NCI-H2171 treated with DMSO at 0.1 percent for 48 hours (cell line): Measurements from ENCODE around the gene RASA2.
"Not testable (repeated sequence)": the region's sequence is repeated elsewhere in the genome, so short reads cannot be mapped to it uniquely, and the experiment has no call there.

Experiments used
- DNase-seq: peaks from one replicate; lab custom pipeline; 2025; lab: John Stamatoyannopoulos, UW

RASA2 gene

DNA sequence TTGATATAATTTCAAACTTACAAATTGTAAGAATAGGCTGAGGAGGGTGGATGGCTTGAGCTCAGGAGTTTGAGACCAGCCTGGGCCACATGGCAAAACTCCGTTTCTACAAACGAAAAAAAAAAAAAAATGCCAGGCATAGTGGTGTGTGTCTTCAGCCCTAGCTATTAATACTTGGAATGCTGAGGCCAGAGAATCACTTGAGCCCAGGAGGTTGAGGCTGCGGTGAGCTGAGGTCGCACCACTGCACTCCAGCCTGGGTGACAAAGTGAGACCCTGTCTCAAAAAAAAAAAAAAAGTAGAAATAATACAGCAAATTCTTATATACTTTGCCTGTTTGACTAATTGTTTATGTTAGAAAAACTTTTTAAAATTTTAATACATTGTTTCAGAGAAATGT, 10.8 kb downstream of the RASA2 start:
- not testable (repeated sequence) for DNase-seq

DNA sequence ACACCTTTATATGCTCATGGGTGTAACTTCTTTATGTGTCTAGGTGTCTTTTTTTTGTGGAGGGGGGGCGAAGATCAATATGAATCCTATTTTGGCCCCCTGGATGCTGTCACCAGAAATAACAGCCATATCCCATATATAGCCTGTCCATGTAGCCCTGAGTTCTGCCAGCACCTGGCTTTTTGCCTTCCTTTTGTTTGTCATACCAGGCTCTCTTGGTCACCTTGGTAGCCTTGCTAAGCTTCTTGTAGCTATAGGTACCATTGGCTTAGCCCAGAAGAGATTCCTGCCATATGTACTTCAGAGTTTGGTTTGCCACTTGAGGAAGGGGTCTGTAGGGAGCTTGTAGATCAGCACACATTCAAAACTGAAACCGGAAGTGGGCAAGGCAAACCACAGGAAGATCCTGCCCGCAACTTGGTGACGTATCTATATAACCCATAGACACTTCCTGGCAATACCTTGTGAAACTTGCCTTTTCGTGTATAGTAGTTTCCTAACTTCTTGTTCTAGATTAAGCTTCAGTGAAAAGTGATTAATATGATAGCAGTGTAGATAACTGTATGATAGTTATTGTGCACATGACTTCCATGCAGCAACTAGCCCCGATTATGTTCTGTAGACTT, 11.9 kb downstream of the RASA2 start:
- no peak for DNase-seq

DNA sequence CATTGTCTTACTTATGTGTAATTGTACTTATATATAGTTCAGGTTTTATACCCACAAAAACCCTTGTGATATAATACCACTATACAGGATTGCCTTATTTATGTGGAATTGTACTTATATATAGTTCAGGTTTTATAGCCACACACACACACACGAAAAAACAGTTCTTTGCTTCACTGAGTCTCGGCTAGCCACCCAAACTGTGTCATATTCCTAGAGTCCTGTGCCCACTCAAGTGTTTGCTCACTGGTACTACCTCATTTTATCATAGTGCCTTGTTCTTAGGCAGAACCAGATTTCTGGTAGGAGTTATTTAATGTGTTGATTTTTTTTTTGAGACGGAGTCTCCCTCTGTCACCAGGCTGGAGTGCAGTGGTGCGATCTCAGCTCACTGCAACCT, 12.5 kb downstream of the RASA2 start:
- DNase-seq: no peak

DNA sequence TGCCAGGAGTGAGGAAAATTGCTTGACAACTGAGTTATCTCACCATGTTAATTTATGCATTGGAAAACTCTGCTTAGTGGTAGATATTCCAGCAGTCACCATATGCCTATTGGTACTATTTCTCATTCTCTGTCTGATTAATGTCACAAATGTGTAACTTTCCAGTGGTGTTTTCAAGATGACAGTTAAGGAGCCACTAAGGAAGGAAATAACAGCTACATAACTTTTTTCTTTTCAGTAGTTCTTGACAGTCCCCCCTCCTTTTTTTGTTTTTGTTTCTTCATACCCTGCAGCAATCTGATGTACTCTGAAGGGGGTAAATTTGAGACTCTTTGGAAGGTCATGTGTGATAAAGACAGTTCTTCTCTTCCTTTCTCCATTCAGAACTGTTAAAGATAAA, 13.1 kb downstream of the RASA2 start:
- DNase-seq: no peak

DNA sequence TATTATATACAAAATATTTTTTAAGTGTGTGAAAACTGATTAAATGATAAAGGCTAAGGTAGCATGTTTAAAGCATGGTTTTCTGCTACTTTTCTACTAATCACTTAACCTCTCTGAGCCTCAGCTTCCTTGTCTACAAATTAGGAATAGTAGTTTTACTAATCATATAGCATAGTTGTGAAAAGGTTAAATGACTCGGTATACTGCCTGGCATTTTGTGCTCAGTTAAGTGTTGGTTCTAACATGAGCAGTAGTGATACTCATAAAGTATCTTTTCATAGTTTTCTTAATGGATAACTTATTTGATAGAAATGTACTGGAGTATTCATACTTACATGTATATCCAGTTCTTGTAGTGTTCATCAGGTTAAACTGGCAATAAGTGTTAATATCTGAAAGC, 13.6 kb downstream of the RASA2 start:
- no peak for DNase-seq

DNA sequence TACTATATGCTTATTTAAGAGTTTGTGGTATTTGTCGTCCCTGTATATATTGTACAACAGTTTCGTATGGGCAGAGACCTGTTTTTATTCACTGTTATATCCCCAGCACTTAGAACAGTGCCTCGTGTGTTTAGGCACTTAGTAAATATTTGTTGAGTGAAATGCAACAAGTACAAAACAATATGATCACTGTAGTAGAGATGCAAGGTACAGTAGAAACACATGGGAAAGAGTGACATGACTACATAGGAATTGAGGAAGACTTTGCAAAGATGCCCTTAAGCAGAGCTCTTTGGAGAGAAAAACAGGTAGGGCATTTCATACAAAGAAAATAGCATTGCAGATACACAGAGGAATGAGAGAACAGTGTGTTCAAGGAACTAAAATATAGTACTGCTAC, 18.3 kb downstream of the RASA2 start:
- no peak for DNase-seq

DNA sequence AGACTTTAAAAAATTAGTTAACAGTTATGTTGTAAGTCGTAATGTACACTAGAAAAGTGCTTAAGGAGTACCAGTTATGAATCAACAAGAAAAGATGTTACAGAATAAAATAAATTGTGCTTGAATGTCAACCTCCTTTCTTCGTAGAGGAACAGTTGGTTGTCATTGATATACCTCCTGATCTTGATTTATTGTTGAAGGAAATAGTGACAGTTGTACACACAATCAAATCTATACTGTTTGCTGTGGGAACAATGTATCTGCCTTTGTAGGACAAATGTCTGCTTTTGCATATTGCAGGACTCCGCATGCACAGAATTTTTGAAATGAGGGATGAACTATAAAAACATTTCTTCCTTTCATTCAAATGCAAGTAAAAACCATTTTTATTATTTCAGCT, 19.2 kb downstream of the RASA2 start:
- DNase-seq: no peak

DNA sequence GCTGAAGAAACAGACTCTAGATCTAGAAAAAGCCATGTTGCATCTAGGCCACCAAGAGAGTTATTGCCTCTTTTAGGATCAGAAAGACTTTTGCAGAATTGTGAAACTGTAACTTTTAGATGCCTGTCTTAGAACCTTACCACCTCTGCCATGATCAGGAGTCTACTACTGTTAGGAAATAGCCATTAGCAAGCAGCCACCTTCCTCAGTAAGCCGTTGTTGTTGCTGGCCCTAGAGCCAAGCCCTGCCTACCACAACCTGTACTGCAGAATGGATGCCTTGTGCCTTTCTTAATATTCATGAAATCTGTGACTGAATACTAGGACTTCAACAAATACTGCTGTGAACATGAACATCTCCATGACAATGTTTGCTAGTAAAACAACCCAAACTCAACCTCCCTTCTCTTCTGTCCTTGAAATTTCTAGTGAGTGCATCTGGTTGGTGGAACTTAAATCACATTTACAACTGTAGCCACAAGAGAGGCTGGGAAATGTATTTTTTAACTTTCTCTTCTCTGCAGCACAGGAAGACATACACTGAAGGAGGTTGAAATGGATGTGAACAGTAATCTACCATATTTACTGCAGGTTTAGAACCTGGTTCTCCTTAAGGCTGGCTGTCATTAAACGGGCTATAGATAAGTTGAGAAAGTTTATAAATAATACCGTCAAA, 20.7 kb downstream of the RASA2 start:
- DNase-seq: no peak

DNA sequence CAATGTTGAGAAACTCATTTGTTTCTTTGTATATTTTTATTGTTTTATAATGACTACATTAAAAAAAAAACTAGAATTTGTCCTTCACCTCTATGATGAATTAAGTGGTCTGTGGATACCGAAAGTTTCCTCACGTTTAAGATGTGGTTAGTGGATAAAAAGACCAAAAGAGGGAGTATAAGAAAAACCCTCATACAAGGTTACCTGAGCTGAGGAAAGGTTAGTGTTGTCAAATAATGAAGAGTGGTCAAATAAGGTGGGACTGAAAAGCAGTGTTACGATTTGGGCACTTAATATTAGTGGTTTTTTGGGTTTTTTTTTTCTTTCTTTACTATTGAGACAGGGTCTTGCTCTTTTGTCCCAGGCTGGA, 21.2 kb downstream of the RASA2 start:
- no peak for DNase-seq

DNA sequence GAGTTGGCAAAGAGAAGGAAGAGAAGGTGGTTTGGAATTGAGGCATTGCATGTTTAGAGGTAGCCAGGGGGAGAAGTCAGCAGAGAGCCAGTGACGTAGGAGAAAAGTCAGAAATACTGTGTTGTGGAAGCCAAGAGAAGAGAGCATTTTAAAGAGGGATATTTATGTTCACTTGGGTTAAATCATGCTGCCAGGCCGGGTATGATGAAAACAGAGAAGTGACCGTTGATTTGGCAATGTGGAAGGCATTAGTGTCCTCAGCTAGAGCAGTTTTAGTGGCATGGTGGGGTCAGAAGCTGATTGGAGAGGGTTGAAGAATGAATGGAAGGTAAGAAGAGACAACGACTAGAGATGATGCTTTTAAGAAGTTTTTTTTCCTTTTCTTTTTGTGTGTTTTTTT, 24.5 kb downstream of the RASA2 start:
- no peak for DNase-seq

DNA sequence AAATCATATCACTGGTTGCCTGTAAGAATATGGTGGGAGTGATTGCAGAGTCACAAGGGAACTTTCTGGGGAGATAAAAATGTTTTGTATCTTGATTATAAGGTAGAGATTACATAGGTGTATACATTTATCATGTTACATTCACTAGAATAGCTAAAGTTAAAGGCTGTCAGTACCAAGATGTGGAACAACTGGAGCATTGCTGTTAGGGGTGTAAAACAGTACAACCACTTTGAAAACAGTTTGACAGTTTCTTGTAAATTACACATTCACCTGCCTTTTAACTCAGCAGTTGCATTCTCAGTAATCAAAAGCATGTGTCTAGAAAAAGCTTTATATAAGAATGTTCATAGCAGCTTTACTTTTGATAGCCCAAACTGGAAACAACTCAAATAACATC, 27.6 kb downstream of the RASA2 start:
- DNase-seq: no peak

DNA sequence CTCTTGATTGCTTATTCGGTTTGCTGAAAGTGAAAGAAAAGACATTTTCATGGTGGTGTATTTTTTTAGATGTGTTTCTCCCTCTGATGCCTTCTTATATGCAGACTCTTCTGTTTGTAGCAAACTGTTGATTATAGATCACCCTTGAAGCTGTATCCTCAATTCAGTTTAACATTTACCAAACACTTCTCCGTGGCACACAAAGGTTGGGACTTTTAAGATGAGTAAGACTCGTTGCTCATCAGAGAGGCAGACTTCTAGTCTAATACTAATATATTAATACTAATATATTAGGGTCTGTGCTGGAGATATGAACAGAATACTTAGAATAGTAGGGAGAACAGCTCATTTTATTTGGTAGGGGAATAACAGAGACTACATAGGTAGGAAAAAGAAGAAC, 32.8 kb downstream of the RASA2 start:
- no peak for DNase-seq

DNA sequence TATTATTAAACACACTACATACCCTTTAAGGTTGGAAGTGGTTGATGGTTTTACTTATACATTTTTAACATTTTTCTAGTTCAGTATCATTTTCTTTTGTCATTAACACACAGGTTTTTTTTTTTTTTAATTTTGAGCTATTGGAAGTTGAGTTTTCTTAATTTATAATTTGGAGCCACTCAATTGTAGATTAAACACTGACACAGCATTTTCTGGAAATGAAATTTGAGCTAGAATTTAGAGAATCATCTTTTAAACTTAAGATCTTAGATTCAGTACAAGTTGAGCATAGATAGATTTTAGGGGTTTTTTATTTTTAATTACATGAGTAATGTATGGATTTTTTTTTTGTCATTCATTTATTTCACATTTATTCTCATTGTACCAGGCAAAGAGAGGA, 35.0 kb downstream of the RASA2 start:
- DNase-seq: no peak

DNA sequence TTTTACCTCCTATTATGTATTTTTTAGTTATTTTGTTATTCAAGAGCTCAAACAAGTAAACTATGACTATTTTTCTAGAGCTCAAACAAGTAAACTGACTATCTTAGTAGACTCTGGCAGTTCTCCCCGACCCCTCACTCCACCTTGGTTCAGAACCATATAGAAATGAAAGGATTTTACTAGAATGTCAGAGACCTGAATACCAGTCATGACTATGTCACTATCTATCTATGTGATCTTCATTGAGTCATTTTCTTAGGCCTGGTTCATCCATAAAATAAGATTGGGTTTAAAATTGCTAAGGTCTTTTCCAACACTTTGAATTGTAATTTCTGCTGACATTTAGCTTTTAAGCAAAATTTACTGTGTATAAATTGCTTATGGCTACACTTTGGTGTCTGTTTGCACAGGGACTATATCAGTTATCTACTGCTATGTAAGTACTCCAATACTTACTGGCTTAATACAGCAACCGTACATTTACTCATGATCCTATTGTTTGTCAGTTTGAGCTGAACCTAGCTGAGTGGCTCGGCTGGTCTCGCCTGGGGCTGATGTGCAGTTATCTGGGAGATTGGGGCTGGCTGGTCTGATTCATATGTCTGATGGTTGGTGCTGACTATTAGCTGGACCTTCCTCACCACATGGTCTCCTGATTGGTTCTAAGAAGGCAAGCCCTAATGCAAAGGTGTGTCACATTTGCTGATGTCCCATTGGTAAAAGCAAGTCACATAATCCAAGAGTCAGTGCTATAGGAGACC, 37.0 kb downstream of the RASA2 start:
- DNase-seq: no peak

DNA sequence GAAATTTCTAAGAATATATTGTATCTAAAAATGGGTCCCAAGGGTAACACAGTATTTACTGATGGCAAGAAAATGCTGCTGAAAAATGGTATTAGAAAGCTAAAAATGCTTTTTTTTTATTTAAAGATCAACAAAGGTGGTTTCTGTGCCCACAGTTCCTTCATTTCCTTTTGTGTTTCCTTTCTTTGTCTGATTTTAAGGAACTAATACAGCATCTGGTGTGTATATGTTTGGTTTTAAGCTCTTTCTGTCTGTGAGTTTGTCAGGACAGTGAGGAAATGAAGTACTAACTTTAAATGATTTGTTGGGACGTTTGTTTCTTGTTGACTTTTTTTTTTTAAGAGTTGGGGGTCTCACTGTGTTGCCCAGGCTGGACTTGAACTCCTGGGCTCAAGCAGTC, 38.2 kb downstream of the RASA2 start:
- no peak for DNase-seq

DNA sequence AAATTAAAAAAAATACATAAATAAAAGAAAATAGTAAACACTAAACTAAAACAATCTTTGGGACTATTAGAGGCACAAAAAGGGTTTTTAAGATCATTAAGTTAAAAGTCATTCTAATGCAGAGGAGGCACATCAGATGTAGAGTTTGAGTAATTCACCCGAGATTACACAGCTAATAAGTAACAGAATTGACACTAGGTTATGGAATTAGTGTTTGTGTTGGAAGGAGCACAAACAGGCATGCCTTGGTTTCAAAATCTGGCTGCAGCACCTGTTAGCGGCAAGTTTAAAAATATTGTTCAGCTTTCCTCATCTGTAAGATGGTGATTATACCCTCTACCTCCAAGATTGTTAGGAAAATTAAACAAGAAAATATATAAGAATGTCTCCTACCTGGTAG, 39.0 kb downstream of the RASA2 start:
- no peak for DNase-seq

DNA sequence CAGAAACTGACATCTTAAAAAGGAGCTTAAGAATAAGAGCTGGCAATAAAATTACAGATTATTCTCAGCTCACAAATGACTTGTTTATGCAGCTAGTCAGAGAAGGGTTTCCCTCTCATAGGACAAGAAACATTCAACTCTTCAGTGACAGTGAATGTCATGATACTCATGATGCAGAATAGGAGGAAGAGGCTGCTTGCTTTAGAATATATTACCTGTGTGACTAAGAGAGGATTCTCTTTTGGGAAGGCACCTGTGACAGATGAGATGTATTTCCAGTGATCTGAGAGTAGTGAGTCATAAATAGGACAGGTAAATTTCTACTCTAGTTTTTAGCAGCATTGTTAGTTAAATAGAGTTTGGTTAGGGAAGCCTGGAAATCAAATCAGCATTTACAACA, 39.9 kb downstream of the RASA2 start:
- DNase-seq: no peak

DNA sequence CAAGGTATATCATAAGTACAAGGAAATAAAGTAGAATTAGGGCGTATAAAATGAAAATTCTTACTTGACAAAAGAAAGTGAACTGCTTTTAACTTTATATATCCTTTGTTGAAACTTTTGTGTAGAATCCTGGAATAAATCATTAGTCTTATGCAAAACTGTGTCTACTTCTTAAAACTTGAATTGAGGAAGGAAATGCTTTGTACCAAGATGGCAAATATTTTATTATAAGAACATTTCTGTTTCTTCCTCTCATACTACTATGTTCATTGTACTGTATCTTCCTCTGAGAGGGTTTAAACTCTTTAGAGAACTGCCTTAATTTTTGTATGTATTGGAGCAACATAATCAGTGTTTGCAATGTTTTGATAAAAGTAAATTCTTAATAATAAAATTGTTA, 42.0 kb downstream of the RASA2 start:
- DNase-seq: no peak

DNA sequence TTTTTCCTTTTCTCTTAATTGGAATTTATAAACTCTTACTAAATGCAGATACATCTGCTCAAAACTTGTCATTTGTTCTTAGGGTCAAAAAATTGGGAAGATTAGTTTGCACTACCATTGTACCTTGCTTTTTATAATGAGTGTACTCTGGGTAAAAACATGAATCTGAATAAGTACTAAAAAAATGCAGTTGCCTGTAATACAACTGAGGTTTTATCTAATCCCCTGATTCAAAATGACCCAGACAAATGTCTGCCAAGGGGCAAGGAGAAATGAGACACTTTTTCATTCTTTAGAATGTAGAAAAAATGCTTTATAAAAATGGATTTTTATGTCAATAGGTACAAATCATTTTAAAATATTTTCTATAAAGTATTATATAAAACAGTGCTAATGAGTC, 42.4 kb downstream of the RASA2 start:
- DNase-seq: no peak

DNA sequence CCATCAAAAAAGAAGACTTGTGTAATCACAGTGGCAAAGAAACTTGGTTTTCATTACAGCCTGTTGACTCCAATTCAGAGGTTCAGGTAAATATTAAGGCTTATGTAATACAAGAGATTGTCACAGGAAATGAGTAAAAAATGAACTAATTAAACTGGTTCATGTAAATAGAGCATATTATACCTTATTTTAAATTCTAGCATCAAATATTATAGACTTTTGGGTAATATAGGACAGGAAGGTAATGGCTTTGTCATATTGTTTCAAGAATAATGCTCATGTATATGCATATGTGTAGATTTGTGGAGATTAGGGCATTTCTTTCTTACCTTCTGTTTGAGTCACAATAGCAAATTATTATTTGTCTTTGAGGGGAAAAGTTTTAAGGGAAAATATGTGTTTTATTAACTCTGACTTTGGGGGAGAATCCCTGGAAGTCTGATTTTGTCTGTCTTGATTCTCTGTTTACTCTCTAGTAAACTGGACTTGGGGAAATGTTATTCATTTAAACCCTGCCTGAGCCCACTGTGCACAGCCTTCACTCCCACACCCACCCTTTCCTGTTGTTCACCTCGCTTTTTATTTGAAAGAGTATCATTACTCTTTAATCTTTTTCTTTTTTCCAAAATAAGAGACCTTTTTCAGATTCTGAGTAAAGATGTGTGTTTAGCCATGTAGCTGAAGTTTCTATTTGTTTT, 43.0 kb downstream of the RASA2 start:
- DNase-seq: no peak

DNA sequence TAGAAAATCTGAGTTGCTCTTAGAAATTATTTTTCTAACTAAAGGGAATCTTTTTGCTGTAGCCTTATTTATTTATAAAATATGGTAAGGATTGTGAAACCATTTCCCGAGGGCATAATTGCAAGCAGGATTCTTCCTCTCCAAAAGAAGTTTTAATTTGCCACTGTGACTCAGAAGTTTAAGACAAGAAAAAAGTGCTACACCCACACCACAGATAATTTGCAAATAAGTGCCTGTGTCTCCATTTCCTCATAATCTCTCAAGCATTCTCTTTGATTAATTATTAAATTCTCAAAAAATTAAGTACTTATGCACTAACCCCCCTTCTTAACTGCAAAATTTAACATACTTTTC, 43.6 kb downstream of the RASA2 start:
- DNase-seq: no peak

DNA sequence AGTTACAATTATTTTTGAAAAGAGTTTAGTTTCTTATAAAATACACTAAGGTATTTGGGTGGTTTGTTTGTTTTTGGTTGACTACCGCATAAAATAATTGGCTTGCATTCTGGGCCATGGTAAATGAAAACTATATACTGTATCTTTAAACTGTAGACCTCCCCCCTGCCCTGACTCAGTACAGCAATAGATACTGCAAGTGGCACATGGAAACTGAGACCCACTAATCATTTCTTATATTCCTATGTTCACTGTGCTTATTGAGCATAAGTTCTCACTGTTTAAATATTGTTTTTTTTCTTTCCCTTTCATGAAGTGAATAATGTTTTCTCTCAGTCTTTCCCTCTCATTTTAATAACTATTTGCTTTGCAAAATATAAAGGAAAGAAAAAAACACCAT, 45.8 kb downstream of the RASA2 start:
- no peak for DNase-seq

DNA sequence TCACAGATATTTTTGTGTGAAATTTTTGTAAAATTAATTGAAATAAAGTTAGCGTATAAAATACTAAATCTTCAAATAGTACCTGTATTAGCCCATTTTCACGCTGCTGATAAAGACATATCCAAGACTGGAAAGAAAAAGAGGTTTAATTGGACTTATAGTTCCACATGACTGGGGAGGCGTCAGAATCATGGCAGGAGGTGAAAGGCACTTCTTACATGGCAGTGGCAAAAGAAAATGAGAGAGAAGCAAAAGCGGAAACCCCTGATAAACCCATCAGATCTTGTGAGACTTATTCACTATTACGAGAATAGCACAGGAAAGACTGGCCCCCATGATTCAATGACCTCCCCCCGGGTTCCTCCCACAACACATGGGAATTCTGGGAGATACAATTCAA, 49.2 kb downstream of the RASA2 start:
- DNase-seq: not testable (repeated sequence)
